Psoas muscle (tissue), 8 donors: ENCODE results near the gene SUPT4H1. TPM values are rescaled to one million over a fixed set of nuclear protein-coding genes. Genes with fewer than 3 reads are reported as not detected.

Experiments
- ATAC-seq, 4 donors: fragments of 200-7000 bp; cut with Tn5 transposase; one replicate each; pipeline ENCODE4 v1.9.1; 2020; ENCODE audit warnings: moderate library complexity in 3 of 4, mild to moderate bottlenecking in 2 of 4
- DNase-seq, 2 donors: peaks; one replicate each; pipeline ENCODE4 v3.0.0-alpha.2; 2020
- H3K27ac ChIP-seq: fragments of 200-600 bp; one replicate; pipeline ENCODE4 v1.8.0; 2022
- H3K27me3 ChIP-seq, 3 donors: fragments of 200-600 bp in 1 of 3; one replicate each; pipeline versions ENCODE4 v1.6.1 to v1.8.0; 2013 to 2022; ENCODE audit warnings: low read length in 2 of 3, mild to moderate bottlenecking in 2 of 3, moderate library complexity in 1 of 3; ENCODE audit not compliant: insufficient read depth in 3 of 3
- H3K36me3 ChIP-seq, 2 donors: fragments of 200-600 bp in 1 of 2; one replicate each; pipeline versions ENCODE4 v1.6.1 to v1.8.0; 2013 to 2022; ENCODE audit warnings: low read depth in 1 of 2, mild to moderate bottlenecking in 1 of 2, moderate library complexity in 1 of 2; ENCODE audit not compliant: insufficient read depth in 1 of 2
- H3K4me1 ChIP-seq: fragments of 200-600 bp; one replicate; pipeline ENCODE4 v1.8.0; 2022
- H3K4me3 ChIP-seq: fragments of 200-600 bp; one replicate; pipeline ENCODE4 v1.8.0; 2022; ENCODE audit warnings: mild to moderate bottlenecking
- H3K9me3 ChIP-seq: fragments of 200-600 bp; one replicate; pipeline ENCODE4 v1.8.0; 2022
- WGBS, 3 donors: extraction: QIAGEN DNeasy Blood & Tissue Kit; methylation state at CpG; one replicate each; pipeline versions ENCODE4 v1.1.6 to v1.1.7; 2013; 5-methylcytosine and 5-hydroxymethylcytosine counted together
- intact Hi-C, 2 donors: fragments of 100-400 bp; cut with DNase I; formaldehyde crosslinking; loops; one replicate each; pipeline versions ENCODE4 v1.11.0 to v1.14.2; 2022
- polyA plus RNA-seq, 3 donors: library from polyadenylated mRNA; stranded (reverse); fragments of 200-250 nt; gene quantifications; one replicate each; pipeline ENCODE4 v1.2.3, GENCODE V29; 2013
- total RNA-seq, 4 donors: library from RNA; stranded (reverse); fragmentation: NEBNext Ultra II Directional in 2 of 4; extraction: Animal tissue kit (Norgen Biotek cat#: 25700) in 2 of 4; gene quantifications; one replicate each; pipeline versions ENCODE4 v1.2.1 to v1.2.4, GENCODE V29; 2021 to 2023
- TF ChIP-seq, protein P1 (sequence below): fragments of 200-600 bp; IDR thresholded peaks from one replicate; pipeline ENCODE4 v1.8.0; 2022; ENCODE audit warnings: antibody characterized with exemption
- donor health status: healthy with polysubstance abuse.
- donor health status: DM: no; HTN: no; CAD: no; lungs with moderate emphysema.
- donor health status: Bipolar disorder and iron deficiency.
- donor health status: healthy.
- donor health status: DM: yes; HTN: yes; CAD: no.
- donor health status: DM: no; HTN: no; CAD: no.
- donor health status: DM: no; HTN: no; CAD: no.
- donor health status: DM: yes; HTN: yes; CAD: no.

Gene SUPT4H1
- total and polyA plus RNA-seq, 7 donors = 52.1 to 86.8 (median 58.2) TPM

DNA sequence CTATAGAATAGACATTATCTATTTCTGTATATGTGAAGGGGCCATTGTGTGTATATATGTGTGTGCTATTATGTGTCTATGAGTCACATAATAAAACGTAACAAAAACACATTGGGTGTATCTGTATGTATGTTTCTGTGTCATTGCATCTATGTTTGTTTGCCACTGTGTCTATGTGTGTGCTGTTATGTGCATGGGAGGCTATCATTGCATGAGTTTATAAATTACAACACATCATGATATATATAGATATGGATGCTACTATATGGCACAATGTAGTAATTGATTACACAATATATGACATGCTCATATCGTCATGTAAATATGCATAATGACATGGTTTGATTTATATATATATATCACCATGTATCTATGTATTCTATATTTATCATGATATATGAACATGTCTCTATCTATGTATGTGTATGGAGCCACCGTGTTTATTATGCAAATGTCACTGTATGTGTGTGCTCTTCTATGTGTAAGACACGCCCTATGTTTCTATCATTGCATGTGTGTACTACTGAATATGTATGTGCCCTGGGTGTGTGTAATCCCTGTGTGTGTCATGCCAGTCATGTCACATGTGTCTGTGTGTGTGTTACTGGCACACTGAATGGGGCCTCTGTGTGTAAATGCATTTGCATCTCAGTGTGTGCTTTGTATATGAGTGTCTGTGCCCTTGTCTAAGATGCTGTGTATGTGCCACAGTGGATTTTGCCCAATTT, 22.0 kb downstream of the SUPT4H1 start:
- TF ChIP-seq, protein P1, sequence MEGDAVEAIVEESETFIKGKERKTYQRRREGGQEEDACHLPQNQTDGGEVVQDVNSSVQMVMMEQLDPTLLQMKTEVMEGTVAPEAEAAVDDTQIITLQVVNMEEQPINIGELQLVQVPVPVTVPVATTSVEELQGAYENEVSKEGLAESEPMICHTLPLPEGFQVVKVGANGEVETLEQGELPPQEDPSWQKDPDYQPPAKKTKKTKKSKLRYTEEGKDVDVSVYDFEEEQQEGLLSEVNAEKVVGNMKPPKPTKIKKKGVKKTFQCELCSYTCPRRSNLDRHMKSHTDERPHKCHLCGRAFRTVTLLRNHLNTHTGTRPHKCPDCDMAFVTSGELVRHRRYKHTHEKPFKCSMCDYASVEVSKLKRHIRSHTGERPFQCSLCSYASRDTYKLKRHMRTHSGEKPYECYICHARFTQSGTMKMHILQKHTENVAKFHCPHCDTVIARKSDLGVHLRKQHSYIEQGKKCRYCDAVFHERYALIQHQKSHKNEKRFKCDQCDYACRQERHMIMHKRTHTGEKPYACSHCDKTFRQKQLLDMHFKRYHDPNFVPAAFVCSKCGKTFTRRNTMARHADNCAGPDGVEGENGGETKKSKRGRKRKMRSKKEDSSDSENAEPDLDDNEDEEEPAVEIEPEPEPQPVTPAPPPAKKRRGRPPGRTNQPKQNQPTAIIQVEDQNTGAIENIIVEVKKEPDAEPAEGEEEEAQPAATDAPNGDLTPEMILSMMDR = no peak
- Histone ChIP-seq H3K27me3 (peaks cover 0 to 24% (median 7%) of the 10 kb centered on the region in 3 donors), H3K9me3 (no peaks in the 10 kb centered on the region), H3K27ac (no peak overlapping the region), H3K36me3 (no peaks in the 10 kb centered on the region), H3K4me3 (peak overlapping the region; percentile 52), H3K4me1 (peaks cover 3% of the 10 kb centered on the region)
- intact Hi-C loops = no loop called here
- ATAC-seq (no peak), DNase-seq (no peak)
- WGBS, 3 donors = 76 to 84% (median 79%) methylated on average over 4 of the region's 4 CpGs

DNA sequence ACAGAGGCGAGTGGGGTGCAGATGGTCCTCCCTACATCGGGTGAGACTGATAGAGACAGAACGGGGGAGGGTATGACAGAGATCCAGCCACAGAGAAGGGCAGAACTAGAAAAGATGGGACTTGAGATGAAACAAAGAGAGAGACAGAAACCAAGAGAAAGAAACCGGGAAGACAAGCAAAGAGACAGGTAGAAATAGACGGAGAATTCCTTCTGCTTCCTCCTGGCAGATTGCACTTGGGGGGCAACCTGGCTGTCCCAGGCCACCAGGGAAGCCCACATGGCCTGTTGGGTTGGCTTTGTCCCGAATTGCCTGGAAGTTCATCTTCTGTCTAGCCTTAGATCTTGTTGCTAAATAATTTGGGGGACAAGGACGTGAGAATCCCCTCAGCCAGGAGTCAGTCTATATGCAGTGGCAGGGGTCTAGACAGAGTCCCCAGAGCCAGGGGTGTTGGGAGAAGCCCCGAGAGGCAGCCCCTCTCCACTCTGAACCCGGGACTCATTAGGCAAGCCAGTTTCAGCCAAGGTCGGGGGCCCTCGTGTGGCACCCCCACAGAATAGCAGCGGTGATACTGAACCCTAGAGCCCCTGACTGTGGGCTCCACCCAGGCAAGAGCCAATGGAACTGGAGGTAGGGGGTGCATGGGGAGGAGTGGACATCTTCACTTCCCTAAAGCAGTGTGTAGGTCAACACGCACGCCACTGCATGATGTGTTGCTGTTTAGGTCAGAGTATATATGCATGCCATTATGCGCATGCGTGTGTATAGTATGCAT, 22.8 kb downstream of the SUPT4H1 start:
- ATAC-seq = peak in 2 of 4 donors; percentile 27 to 30
- Histone ChIP-seq H3K4me3 (no peak overlapping the region), H3K9me3 (no peaks in the 10 kb centered on the region), H3K27ac (no peak overlapping the region), H3K4me1 (peaks cover 6% of the 10 kb centered on the region), H3K36me3 (no peaks in the 10 kb centered on the region), H3K27me3 (peaks cover 0 to 24% (median 7%) of the 10 kb centered on the region in 3 donors)
- WGBS, 3 donors = 30 to 34% (median 33%) methylated on average over 16 of the region's 16 CpGs
- intact Hi-C loops = no loop called here
- DNase-seq = no peak
- TF ChIP-seq, protein P1 = no peak

DNA sequence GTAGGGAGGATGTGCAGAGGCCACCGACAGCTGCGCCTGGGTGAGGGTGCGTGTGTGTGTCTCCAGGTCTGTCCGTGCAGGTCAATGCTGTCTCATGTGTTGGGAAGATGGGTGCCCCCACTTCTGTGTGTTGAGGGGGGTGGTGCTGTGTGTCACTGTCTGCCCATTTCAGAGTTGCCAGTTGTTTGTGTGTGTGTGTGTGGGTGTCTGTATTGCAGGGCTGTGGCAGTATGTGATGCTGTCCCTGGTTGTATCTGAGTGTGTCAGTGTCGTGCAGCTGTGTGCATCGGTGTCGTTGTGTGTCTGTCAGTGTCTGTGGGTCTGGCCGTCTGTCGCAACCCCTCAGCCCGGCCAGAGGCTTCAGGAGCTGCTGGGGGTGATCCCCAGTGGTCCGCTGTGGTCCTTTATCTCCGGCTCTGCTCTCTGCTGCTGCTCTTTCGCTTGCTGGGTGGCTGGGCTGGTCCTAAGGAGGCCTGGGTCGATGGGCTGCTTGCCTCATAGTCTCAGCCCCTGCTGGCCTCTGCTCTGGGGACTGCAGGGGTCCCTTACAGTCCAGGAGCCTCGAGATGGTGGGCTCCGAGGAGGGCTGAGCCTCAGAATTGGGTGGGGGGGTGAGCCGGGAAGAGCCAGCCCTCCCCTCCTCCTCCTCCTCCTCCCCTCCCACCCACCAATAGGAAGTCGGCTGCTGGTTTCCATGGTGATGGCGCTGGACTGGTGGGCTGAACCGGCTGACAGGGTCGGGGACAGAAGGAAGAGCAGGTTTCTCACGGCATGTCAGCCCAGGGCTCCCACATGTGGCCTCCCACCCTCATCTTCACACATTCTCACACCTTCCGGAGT, 23.6 kb downstream of the SUPT4H1 start, which contains the start of gene TSPOAP1:
TSPOAP1 (minus strand) TSS at position 601 of the 840 bp plus-strand sequence. CDS start 875 bp downstream, outside the sequence.
- no peak for DNase-seq
- WGBS, 3 donors = 25 to 30% (median 25%) methylated on average over 21 to 23 of the region's 23 CpGs

More for the DNA sequence above, 23.6 kb downstream of the SUPT4H1 start, which contains the start of gene TSPOAP1:
- Histone ChIP-seq H3K27me3 (peaks cover 0 to 23% (median 7%) of the 10 kb centered on the region in 3 donors), H3K9me3 (no peaks in the 10 kb centered on the region), H3K4me3 (no peak within 1 kb of the TSS), H3K36me3 (no peaks in the 10 kb centered on the region), H3K27ac (no peak within 1 kb of the TSS), H3K4me1 (peaks cover 6% of the 10 kb centered on the region)
- intact Hi-C loops = no loop called here
- ATAC-seq = no peak
- TF ChIP-seq, protein P1 = no peak
